MCF 10A (cell line): ENCODE measurements around the gene ODAD4. TPM values are rescaled to one million over a fixed set of nuclear protein-coding genes. Genes with fewer than 3 reads are reported as not detected.
A peak's percentile ranks its signal among the peaks of the same experiment; 100 is the strongest.

Experiments
- Bru-seq: library from RNA; stranded (reverse); fragments of 400-500 nt; gene quantifications from one replicate; lab custom pipeline; 2021; lab: Mats Ljungman, UMichigan
- BruChase-seq, 2 experiments: library from RNA; stranded (reverse); fragments of 400-500 nt; gene quantifications; one replicate each; lab custom pipeline; 2021; lab: Mats Ljungman, UMichigan
- BruUV-seq: library from RNA; stranded (reverse); fragments of 400-500 nt; replicated peaks from 2 replicates; lab custom pipeline; 2021; lab: Mats Ljungman, UMichigan
- CTCF ChIA-PET: fragments of 300-600 bp; sonication (Branson Sonifier 250); formaldehyde crosslinking; extraction: SDS; loops from one replicate; lab custom pipeline; 2021; ENCODE audit warnings: antibody characterized with exemption, inconsistent platforms; lab: Yijun Ruan, JAX
- POLR2A ChIA-PET: fragments of 300-600, 350-650 bp; sonication (Branson Sonifier 250); formaldehyde crosslinking; extraction: SDS; loops from one replicate; lab custom pipeline; 2020; ENCODE audit warnings: antibody characterized with exemption, inconsistent platforms; lab: Yijun Ruan, JAX
- DNase-seq: peaks from one replicate; pipeline ENCODE4 v3.0.0-alpha.2; 2018; ENCODE audit not compliant: unreplicated experiment
- H3K27ac Mint-ChIP-seq: one replicate; pipeline ENCODE4 v1.8.0; 2022; ENCODE audit warnings: mild to moderate bottlenecking, low read depth, mixed read lengths; ENCODE audit not compliant: unreplicated experiment
- H3K27me3 Mint-ChIP-seq: one replicate; pipeline ENCODE4 v1.8.0; 2022; ENCODE audit warnings: mixed read lengths; ENCODE audit not compliant: insufficient read depth, unreplicated experiment
- H3K36me3 Mint-ChIP-seq: one replicate; pipeline ENCODE4 v1.8.0; 2022; ENCODE audit warnings: mild to moderate bottlenecking, moderate library complexity, mixed read lengths; ENCODE audit not compliant: insufficient read depth, unreplicated experiment
- H3K4me1 Mint-ChIP-seq: one replicate; pipeline ENCODE4 v1.8.0; 2022; ENCODE audit warnings: mixed read lengths; ENCODE audit not compliant: insufficient read depth, unreplicated experiment
- H3K4me3 Mint-ChIP-seq: one replicate; pipeline ENCODE4 v1.8.0; 2022; ENCODE audit warnings: mild to moderate bottlenecking, moderate library complexity, mixed read lengths; ENCODE audit not compliant: unreplicated experiment
- H3K9me3 Mint-ChIP-seq: one replicate; pipeline ENCODE4 v1.8.0; 2022; ENCODE audit warnings: mixed read lengths; ENCODE audit not compliant: unreplicated experiment
- CTCF ChIP-seq: fragments of 200-600 bp; IDR thresholded peaks from one replicate; pipeline ENCODE4 v1.8.0; 2022; ENCODE audit warnings: antibody characterized with exemption, mild to moderate bottlenecking; ENCODE audit not compliant: unreplicated experiment
- intact Hi-C: fragments of 100-400 bp; cut with micrococcal nuclease; formaldehyde crosslinking; loops from 2 replicates; pipeline ENCODE4 v1.14.1; 2022
- long read RNA-seq: library from polyadenylated mRNA; stranded (forward); transcript quantifications from one replicate; pipeline ENCODE4 v2.0.0, GENCODE V29; 2022
- total RNA-seq: library from RNA; stranded (reverse); gene quantifications from 2 replicates; pipeline ENCODE4 v1.2.3, GENCODE V29; 2022

Gene ODAD4
- total RNA-seq: 0.96 and 1.3 TPM in 2 replicates
- percentile 34 among the genes with signal in this experiment for Bru-seq, nascent RNA
- BruChase-seq, experiment 1, labeled RNA remaining after a 6-hour chase: percentile 34 among the genes with signal in this experiment
- percentile 34 among the genes with signal in this experiment for BruChase-seq, experiment 2, labeled RNA remaining after a 2-hour chase
- long read RNA-seq, partial matches to known transcripts: 2 of 5 reads
- long read RNA-seq, other reads (novel, unspliced or antisense): 2 of 5 reads

DNA sequence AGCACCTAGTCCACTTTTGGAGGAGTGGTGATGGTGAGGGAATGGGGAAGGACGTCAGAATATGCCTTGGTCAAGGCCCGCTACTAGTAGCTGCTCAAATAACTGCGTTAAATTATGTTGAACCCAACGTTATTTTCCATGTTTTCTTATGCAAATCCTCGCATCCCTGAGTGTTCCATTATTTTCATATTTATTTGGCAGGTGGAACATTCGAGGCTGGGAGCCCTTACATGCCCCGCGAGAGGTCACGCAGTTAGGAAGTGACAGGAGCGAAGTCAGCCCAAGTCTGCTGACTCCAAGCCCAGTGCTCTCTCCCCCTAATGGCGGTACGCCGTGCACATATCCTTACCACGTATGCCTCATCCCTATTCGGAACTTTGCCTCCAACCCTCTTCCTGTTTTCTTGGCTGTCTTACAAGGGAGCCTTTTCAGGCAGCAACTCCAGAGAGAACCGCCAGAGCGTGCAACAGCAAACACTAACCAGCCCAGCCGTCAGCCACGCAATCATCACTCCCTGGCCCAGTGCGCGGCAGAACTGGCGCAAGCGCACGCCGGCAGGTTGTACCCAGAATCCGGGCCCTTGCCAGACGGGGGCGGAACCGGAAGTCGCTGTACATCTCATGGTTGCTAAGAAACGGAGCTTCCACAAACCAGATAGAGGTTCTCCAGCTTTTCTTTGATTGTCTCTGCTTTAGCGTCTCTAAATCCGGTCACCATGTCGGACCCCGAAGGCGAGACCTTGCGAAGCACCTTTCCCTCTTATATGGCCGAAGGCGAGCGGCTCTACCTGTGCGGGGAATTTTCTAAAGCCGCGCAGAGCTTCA, at the start of gene ODAD4:
ODAD4 (plus strand) TSS at position 609 of the 824 bp plus-strand sequence; CDS start at position 716, 107 bp downstream.
- no peaks in the 10 kb centered on the region for H3K9me3 Mint-ChIP-seq
- TF ChIP-seq CTCF: peak; percentile 19
- BruUV-seq: TSS peak; percentile 91
- H3K27me3 Mint-ChIP-seq: no peaks in the 10 kb centered on the region
- H3K27ac Mint-ChIP-seq: peak within 1 kb of the TSS; percentile 92
- H3K4me3 Mint-ChIP-seq: peak within 1 kb of the TSS; percentile 84
- DNase-seq: peak; percentile 96
- peaks cover 17% of the 10 kb centered on the region for H3K4me1 Mint-ChIP-seq
- POLR2A ChIA-PET: interaction anchor here (0.6 to 3.6 kb wide), 26 partner anchors 9 to 1241 kb away, joined by 3 to 101 read pairs (median 4); partner anchors contain the start of genes ACLY, CNP, DNAJC7 and EIF1
- intact Hi-C loops: no loop called here
- CTCF ChIA-PET: interaction anchor here (0.5 to 1.4 kb wide), 11 partner anchors 12 to 1488 kb away, joined by 3 to 8 read pairs (median 3); partner anchors contain the start of genes CNP, KLHL11 and NKIRAS2
- no peaks in the 10 kb centered on the region for H3K36me3 Mint-ChIP-seq

DNA sequence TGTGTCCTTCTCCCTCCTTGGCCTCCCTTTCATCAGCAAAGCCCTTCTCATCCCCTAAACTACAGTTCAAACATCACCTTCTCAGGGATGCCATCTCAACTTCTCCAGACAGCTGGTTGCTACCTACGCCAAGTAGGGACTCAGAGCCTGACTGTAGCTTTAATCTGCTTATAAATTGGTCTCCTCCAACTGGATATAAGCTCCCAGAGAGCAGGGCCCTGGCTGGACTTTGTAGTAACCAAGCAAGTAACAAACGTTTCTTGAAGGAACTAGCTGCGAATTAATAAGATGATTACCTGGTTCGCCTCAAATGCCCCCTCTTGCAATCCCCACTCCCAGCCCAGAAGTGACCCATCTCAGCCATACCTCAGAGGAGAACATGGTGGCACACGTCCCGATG, 47.7 kb upstream of the ODAD4 start:
- H3K27me3 Mint-ChIP-seq: no peaks in the 10 kb centered on the region
- BruUV-seq: no TSS peak
- H3K4me1 Mint-ChIP-seq: no peaks in the 10 kb centered on the region
- no peaks in the 10 kb centered on the region for H3K9me3 Mint-ChIP-seq
- TF ChIP-seq CTCF: no peak
- no peak overlapping the region for H3K4me3 Mint-ChIP-seq
- POLR2A ChIA-PET: interaction anchor here (0.6 kb wide), 1 partner anchor 17 kb away, joined by 5 read pairs; the partner anchor contains the start of gene KLHL11
- intact Hi-C loops: no loop called here
- no peak for DNase-seq
- CTCF ChIA-PET: no interaction called here
- H3K27ac Mint-ChIP-seq: no peak overlapping the region
- peaks cover 93% of the 10 kb centered on the region for H3K36me3 Mint-ChIP-seq

DNA sequence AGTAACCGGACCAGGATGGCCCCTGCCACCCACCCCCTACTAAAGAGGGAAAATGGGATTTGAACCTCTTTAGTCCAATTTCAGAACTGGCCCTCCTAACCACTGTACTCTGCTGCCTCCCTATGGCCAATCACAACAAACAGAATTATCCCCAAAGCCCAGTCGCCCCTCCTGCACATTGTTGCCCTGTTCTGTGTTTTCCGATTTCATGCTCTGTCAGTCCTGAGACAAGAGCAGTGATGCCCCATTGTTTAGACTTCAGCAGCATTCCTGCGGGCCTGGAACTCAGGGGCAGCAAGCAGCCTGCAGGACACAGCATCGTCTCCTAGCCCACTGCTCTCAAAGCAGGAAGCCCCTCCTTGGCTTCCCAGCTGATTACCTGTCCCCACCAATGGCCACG, 44.7 kb upstream of the ODAD4 start:
- CTCF ChIA-PET: interaction anchor here (1.4 to 1.5 kb wide), 2 partner anchors 29 to 148 kb away, joined by 3 to 5 read pairs; no protein-coding TSS in a partner anchor
- BruUV-seq: no TSS peak
- no peak overlapping the region for H3K27ac Mint-ChIP-seq
- peaks cover 97% of the 10 kb centered on the region for H3K36me3 Mint-ChIP-seq
- DNase-seq: no peak
- no peaks in the 10 kb centered on the region for H3K4me1 Mint-ChIP-seq
- POLR2A ChIA-PET: no interaction called here
- intact Hi-C loops: loop anchor here (2.0 kb wide), 1 partner anchor 147 kb away; no protein-coding TSS in a partner anchor
- no peaks in the 10 kb centered on the region for H3K9me3 Mint-ChIP-seq
- no peaks in the 10 kb centered on the region for H3K27me3 Mint-ChIP-seq
- H3K4me3 Mint-ChIP-seq: no peak overlapping the region
- TF ChIP-seq CTCF: peak; percentile 25
